Head of caudate nucleus (tissue), 42 donors: Measurements from ENCODE around the gene CCNL2.
"Not testable (repeated sequence)": the region's sequence is repeated elsewhere in the genome, so short reads cannot be mapped to it uniquely, and the experiment has no call there.

Experiments
- DNase-seq, 42 donors: peaks; one replicate each; pipeline versions ENCODE4 v3.0.0 to v3.0.0-alpha.2; 2020 to 2021; ENCODE audit warnings: mixed read lengths in 7 of 42
- intact Hi-C: fragments of 100-400 bp; cut with DNase I; formaldehyde crosslinking; loops from one replicate; pipeline ENCODE4 v1.15.0; 2022

CCNL2 gene

GRCh38 chr1:1399187-1399871, at the start of gene CCNL2:
Gene CCNL2 (minus strand): TSS chr1:1399335. CDS start chr1:1399306, 29 bp downstream.
- intact Hi-C loops, result loop anchor here (10.0 kb wide), 1 partner anchor 45 kb away; the partner anchor contains the start of gene ATAD3C
- DNase-seq, result peak; percentile 95 to 100 (median 99)

GRCh38 chr1:1446631-1447030, 47.5 kb upstream of the CCNL2 start:
- intact Hi-C loops, result loop anchor here (10.0 kb wide), 1 partner anchor 52 kb away; the partner anchor contains the start of gene CCNL2
- not testable (repeated sequence) for DNase-seq

GRCh38 chr1:1442069-1442770, 43.1 kb upstream of the CCNL2 start:
- DNase-seq, result no peak
- intact Hi-C loops, result loop anchor here (10.0 kb wide), 1 partner anchor 47 kb away; the partner anchor contains the start of gene CCNL2

- DNase-seq, result peak in 31 of 42 donors; percentile 23 to 83 (median 62)
- intact Hi-C loops, result loop anchor here (10.0 kb wide), 1 partner anchor 46 kb away; the partner anchor contains the start of gene CCNL2
Measured at GRCh38 chr1:1441002-1441888, 42.1 kb upstream of the CCNL2 start.

DNA sequence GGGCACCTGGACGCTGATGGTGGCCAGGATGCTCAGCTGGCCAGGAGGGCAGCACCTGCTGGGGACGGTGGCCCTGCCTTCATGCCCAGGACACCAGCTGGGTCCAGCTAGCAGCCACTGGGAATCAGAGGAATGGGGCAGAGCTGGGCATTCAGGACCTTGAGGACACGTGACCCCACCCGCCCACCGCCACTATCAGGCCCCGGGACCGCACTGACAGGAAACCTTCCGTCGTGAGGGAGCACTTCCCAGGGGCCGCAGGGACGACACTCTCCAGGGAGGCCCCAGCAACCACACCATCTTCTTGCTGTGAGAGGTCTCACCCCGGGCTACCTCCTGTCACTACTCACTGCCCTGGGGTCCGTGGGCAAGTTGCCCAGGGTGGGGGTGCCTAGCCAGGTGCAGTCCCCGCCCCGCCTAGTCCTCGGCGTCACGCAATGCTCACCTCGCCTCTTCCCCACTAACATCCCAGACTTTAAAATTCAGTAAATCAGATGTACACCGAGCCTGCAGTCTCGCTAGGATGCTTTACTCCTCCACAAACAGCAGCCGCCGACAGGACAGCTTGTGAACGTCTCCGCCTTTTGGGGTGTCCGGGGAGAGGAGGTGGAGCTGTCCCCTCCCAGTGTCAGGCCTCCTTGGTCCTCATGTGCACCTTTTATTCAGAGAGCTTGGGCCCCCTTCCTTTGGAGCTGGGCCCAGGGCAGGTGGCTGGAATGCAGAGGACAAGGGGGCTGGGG, 41.3 kb upstream of the CCNL2 start:
- intact Hi-C loops, result loop anchor here (10.0 kb wide), 1 partner anchor 46 kb away; the partner anchor contains the start of gene CCNL2
- peak in 1 of 42 donors; percentile 21 for DNase-seq

DNA sequence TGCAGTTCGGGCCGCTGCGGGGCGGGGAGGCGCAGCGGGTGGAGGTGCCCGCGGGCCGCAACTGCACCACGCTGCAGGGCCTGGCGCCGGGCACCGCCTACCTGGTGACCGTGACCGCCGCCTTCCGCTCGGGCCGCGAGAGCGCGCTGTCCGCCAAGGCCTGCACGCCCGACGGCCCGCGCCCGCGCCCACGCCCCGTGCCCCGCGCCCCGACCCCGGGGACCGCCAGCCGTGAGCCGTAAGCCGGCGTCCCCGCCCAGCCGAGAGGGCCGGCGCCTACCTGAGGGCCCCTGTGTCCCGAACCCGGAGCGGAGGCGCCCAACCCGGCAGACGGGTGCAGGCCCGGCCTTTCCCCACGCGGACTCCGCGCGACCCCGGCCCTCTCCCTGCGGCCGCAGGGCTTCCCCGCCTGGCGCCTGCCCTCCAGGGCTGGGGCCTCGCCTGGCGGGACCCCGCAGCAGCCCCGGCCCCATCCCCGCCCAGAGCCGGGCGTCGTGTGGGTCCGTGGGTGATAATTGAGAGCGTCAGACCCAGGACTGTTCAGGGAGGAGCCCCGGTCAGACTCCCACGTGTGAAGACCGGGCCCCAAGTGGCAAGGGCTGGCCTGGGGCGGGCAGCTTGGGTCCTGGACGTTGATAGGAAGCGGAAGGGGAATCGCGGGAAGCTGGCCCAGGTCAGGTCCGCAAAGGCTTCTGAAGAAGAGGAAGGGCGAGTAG, 40.6 kb upstream of the CCNL2 start:
- DNase-seq, result no peak

GRCh38 chr1:1438531-1439381, 39.6 kb upstream of the CCNL2 start:
- intact Hi-C loops, result no loop called here
- DNase-seq, result no peak

More for the DNA sequence above, 40.6 kb upstream of the CCNL2 start:
- intact Hi-C loops, result loop anchor here (10.0 kb wide), 1 partner anchor 45 kb away; the partner anchor contains the start of gene CCNL2

- intact Hi-C loops, result no loop called here
- DNase-seq, result no peak
Measured at GRCh38 chr1:1437904-1438376, 38.8 kb upstream of the CCNL2 start.

- DNase-seq, result peak in 1 of 42 donors; percentile 16
- intact Hi-C loops, result no loop called here
Measured at GRCh38 chr1:1437033-1437903, 38.1 kb upstream of the CCNL2 start.

- DNase-seq, result no peak
- intact Hi-C loops, result no loop called here
Measured at GRCh38 chr1:1436630-1437032, 37.5 kb upstream of the CCNL2 start.

DNA sequence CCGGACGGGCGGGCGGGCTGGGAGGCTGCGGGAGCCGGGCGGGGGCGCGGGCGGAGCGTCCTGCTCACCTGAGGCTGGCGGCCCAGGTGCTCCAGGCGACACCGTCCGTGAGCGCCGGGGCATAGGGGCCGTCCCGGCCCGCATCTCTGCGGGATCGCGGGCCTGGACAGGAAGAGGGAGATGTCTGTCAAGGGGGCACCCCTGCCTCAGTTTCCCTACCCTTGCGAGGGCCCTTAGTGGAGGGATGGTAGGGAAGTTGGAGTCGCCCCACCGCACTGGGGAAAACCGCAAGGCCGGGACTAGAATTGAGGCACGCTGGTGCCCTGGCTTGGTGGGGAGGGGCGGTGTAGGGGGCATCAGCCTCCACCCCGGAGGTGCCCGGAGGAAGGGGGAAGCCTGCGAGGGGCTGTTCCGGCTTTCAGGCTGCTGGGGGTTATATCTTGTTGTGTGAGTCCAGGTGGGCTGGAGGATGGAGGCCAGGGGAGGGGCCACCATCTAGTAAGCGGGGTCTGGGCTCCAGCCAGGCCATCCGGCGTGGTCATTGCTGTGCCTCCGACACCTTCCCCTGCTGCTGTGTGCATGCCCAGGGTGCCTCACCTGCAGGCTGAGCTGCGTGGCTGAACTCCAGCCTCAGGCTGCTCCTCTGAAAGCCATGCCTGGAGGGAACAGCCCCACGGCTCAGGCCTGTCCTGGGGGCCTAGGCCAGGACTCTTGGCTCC, 36.9 kb upstream of the CCNL2 start:
- intact Hi-C loops, result no loop called here
- no peak for DNase-seq

DNA sequence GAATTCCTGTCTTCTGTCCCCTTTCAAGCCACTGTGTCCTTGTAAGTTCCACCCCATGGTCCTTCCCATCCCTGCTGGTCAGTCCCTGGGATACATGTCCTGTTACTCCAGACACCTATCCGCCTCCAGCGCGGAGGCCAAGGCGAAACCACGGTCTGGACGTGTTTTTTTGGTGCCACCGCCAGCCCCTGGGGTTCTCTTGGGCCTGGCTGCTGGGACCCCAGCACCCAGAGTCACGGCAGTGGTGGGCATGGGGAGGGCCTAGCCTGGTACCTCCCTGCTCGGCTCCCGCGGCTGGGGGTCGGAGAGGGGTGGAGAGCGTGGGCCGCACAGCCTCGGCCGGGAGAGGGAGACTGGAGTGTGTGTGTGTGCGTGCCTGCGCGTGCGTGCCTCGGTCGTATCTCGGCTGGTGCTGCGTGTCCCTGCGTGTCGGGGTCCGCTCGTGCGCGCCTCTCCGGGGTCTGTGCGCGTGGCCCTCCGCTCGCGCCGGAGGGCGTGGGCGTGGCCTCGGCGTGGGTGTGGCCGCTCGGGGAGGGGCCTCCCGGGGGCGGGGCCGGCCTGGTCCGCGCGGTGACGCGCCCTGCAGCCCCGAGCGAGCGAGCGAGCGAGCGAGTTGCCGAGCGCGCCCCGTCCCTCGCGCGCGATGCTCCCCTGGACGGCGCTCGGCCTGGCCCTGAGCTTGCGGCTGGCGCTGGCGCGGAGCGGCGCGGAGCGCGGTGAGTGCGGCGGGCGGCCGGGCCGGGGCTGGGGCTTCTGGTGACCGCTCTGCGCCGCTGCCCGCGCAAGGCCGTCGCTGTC, 36.2 kb upstream of the CCNL2 start, which contains the start of gene VWA1:
Gene VWA1, plus strand, starts transcription at position 585 of the 798 bp plus-strand sequence. Its CDS starts 59 bp downstream, at position 644.
- intact Hi-C loops, result no loop called here
- peak in 41 of 42 donors; percentile 61 to 92 (median 83) for DNase-seq

DNA sequence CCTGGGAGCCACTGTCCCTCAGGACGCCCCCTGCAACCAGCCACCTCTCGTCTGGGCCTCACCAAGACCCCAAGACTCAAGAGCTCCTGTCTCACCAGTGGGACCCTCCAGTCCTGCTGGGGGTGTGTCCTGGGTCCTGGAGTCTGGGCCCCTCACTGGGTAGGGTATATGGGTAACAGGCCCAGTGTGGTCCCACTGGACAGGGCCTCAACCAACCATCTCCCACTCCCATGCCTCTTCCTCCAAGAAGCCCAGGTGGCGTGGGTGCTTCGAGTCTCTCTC, 35.6 kb upstream of the CCNL2 start:
- DNase-seq, result peak in 1 of 42 donors; percentile 35

DNA sequence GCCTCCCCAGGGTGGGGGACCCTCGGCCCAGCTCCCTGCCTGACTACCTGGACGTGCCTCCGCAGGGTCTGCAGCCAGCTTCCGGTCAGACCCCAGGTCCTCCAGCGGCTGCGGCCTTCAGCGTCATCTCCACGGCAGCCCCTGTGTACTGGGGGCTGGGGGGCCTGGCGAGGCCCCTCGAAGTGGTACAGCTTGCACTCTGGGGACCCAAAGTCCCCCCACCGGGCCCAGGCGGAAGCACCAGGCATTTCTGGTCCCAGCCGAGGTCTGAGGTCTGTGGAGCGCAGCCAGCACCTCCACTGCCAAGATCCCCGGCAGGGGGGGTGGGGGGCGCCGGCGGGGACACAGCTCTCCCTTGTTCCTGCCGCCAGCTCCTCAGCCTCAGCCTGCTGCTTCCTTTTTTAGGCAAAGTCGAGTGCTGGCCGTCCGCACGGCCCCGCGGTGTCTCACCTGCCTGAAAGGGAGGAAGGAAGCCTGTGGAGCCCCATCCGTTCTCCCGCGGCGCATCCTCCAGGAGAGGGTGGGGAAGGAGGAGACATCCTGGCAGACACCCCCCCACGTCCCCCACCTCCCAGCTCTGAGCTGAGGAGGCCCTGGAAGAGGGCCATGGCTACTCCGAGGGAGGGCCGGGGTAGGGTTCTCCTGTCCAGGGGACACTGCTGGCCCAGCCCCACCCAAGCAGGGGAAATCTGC, 35.1 kb upstream of the CCNL2 start:
- intact Hi-C loops, result no loop called here
- DNase-seq, result peak; percentile 76 to 94 (median 86)

More for the DNA sequence above, 35.6 kb upstream of the CCNL2 start:
- intact Hi-C loops, result no loop called here
